T-helper 2 cell treated with Interferon-gamma antibody and Interleukin-4, amounts not matched to agents 100 ng/mL and 5 ng/mL, for 36 hours (primary cell): ENCODE results near the gene TRIOBP. TPM values are rescaled to one million over a fixed set of nuclear protein-coding genes. Genes with fewer than 3 reads are reported as not detected.
"Not testable (repeated sequence)": the region's sequence is repeated elsewhere in the genome, so short reads cannot be mapped to it uniquely, and the experiment has no call there.

ENCODE experiments used
- intact Hi-C: fragments of 100-400 bp; cut with micrococcal nuclease; formaldehyde crosslinking; loops from one replicate; pipeline ENCODE4 v1.15.1; 2023
- total RNA-seq: library from RNA; stranded (reverse); gene quantifications from 2 replicates; pipeline ENCODE4 v1.2.3, GENCODE V29; 2022

TRIOBP gene
- total RNA-seq, 1 donor from 2014 or later = 48.6 TPM

GRCh38 chr22:37690901-37691504 lies 5.8 kb upstream of the TRIOBP start:
- intact Hi-C loops = loop anchor here (10.0 kb wide), 1 partner anchor 54 kb away; no protein-coding TSS in a partner anchor

GRCh38 chr22:37692627-37693285 lies 4.1 kb upstream of the TRIOBP start:
- intact Hi-C loops = loop anchor here (10.0 kb wide), 1 partner anchor 52 kb away; no protein-coding TSS in a partner anchor

DNA sequence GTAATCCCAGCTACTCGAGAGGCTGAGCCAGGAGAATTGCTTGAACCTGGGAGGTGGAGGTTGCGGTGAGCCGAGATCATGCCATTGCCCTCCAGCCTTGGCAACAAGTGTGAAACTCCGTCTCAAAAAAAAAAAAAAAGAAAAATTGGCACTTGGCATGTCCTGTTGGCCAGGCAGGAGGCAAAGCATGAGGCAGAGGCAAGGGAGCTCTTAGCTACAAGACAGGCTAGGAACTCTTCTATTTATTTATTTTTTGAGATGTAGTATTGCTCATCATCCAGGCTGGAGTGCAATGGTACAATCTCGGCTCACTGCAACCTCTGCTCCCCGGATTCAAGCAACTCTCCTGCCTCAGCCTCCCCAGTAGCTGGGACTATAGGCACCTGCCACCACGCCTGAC lies 2.7 kb upstream of the TRIOBP start:
- intact Hi-C loops = loop anchor here (10.0 kb wide), 1 partner anchor 51 kb away; no protein-coding TSS in a partner anchor

DNA sequence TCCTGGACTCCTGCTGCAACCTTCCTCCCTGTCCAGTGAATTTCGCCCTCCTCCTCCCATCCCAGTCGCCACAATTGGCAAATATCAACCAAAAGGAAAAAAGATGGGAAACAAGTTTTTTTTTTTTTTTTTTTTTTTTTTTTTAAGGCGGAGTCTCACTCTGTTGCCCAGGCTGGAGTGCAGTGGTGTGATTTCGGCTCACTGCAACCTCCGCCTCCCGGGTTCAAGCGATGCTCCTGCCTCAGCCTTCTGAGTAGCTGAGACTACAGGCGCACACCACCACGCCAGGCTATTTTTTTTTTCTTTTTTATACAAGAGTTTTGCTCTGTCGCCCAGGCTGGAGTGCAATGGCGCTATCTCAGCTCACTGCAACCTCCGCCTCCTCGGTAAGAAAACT lies 590 bp upstream of the TRIOBP start:
- intact Hi-C loops = loop anchor here (1.0 to 10.0 kb wide), 2 partner anchors 10 to 49 kb away; partner anchors contain the start of gene NOL12

GRCh38 chr22:37697538-37697835 lies 639 bp downstream of the TRIOBP start:
- intact Hi-C loops = loop anchor here (10.0 kb wide), 1 partner anchor 47 kb away; no protein-coding TSS in a partner anchor

- intact Hi-C loops = no loop called here
Observed at GRCh38 chr22:37701141-37701786, 4.4 kb downstream of the TRIOBP start.

- intact Hi-C loops = no loop called here
Observed at GRCh38 chr22:37703906-37704305, 7.1 kb downstream of the TRIOBP start.

GRCh38 chr22:37704645-37705044 lies 7.8 kb downstream of the TRIOBP start:
- intact Hi-C loops = no loop called here

DNA sequence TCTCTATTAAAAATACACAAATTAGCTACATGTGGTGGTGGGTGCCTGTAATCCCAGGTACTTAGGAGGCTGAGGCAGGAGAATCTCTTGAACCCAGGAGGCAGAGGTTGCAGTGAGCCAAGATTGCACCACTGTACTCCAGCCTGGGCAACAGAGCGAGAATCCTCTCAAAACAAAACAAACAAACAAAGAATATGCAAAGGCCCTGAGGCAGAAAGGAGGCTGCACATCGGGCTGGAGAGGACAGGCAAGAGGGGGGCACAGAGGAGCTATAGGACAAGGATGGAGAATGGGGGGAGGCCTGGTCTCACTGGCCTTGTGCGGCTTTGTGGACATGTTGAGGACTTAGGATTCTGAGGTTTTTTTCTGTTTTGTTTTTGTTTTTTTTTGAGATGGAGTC lies 8.4 kb downstream of the TRIOBP start:
- intact Hi-C loops = no loop called here

DNA sequence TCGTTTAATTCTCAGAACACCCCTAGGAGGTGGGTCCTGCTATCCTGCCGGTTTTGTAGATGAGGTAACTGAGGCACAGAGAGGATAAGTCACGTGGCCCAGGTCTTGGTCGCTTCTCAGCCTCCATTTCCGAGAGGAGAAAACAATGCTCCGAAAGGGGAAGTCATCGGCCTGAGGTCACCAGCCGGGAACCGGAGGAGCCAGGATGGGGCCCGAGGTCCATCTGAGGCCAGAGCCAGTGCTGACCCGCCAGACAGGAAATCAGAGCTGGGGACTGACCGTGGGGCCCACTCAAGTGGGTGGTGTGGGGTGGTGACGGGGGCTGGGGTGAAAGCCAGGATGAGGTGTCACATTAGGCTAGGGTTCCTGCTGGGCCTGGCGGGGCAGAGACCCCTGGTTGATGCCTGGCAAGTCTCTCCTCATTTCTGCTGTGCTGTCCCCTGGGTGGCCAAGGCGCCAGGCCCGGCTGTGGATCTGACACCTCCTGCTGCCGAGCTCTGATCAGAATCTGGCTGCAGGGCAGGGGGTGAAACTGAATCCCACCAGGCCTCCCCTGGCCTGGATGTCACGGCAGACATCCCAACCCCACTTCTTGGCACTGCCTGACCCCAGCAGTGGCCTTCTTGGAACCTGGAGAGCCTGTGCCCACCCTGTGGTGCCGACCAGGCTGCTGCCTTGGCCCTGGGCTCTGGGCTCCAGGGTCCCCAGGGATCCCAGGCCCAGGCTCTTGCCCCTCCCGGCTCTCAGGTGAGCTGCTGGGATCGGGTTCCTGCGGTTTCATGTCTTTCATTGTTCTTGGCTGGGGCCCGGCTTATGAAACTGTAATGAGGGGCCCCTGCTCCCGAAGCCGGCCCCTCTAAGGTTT lies 12.0 kb downstream of the TRIOBP start:
- intact Hi-C loops = no loop called here

DNA sequence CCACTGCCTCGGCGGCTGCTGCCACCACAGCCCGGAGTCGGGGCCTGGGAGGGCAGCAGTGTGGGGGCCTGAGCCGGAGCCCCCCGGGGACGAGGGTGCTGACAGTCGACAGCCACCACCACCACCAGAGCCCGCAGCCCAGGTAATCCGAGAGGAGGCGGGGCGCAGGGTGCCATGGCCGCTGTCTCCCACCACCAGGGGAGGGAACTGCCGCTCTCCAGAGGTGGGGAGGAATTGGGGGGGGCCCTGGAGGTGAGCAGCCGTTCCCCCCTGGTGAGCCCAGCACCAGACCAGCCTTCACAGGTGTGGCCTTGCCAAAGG lies 12.6 kb downstream of the TRIOBP start:
- intact Hi-C loops = no loop called here

- intact Hi-C loops = no loop called here
Observed at GRCh38 chr22:37710675-37711074, 13.8 kb downstream of the TRIOBP start.

- intact Hi-C loops = no loop called here
Observed at GRCh38 chr22:37711490-37711889, 14.6 kb downstream of the TRIOBP start.

GRCh38 chr22:37713761-37714160 lies 16.9 kb downstream of the TRIOBP start:
- intact Hi-C loops = no loop called here

DNA sequence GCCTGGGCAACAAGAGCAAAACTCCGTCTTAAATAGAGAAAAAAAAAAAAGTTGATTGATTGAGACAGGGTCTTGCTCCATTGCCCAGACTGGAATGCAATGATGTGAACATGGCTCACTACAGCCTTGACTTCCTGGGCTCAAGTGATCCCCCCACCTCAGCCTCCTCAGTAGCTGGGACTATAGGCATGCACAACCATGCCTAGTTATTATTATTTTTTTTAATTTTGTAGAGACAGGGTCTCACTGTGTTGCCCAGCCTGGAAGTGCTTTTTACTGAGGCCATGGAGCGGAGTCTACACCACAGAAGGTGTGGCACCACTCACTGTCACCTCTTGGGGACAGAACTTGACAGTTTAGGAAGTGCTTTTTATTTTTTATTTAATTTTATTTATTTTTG lies 17.8 kb downstream of the TRIOBP start:
- intact Hi-C loops = no loop called here

DNA sequence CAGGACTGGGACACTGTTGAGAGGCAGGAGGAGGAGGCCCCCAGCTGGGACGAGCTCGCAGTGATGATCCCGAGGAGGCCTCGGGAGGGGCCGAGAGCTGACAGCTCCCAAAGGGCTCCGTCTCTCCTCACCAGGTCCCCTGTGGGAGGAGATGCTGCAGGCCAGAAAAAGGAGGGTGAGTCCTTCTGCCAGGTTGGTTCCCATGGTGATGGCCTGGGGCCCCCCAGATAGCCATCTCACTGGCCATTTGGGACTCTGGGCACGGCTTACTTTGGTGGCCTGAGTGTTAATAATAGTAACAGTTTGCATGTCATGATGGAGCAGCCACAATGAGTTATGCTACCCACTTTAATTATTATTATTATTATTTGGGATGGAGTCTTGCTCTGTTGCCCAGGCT lies 18.9 kb downstream of the TRIOBP start:
- intact Hi-C loops = no loop called here

DNA sequence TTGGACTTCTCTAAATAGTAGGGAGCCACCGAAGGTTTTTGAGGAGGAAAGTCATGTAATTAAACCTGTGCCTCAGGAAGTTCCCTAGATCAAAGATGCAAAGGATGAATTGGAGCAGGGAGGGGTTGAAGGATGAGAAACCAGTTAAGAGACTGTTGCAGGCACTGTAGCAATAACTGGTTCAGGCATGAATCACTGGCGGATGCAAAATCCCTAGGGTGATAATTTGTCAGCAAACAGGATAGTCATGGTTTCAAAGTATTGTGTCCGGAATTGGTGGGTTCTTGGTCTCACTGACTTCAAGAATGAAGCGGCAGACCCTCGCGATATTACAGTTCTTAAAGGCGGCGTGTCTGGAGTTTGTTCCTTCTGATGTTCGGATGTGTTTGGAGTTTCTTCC lies 19.9 kb downstream of the TRIOBP start:
- intact Hi-C loops = no loop called here

GRCh38 chr22:37717235-37717634 lies 20.4 kb downstream of the TRIOBP start:
- intact Hi-C loops = not testable (repeated sequence)

GRCh38 chr22:37717746-37718305 lies 21.0 kb downstream of the TRIOBP start:
- intact Hi-C loops = not testable (repeated sequence)

DNA sequence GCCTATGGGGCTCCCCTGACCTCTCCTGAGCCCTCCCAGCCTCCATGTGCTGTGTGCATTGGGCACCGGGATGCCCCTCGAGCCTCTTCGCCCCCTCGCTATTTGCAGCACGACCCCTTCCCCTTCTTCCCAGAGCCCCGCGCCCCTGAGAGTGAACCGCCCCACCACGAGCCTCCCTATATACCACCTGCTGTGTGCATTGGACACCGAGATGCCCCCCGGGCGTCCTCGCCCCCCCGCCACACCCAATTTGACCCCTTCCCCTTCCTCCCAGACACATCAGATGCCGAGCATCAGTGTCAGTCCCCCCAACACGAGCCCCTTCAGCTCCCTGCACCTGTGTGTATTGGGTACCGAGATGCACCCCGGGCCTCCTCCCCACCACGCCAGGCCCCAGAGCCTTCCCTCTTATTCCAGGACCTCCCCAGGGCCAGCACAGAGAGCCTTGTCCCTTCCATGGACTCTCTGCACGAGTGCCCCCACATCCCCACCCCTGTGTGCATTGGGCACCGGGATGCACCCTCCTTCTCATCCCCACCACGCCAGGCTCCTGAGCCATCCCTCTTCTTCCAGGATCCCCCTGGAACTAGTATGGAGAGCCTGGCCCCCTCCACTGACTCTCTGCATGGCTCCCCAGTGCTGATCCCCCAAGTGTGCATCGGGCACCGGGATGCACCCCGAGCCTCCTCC lies 28.8 kb downstream of the TRIOBP start:
- intact Hi-C loops = loop anchor here (2.0 kb wide), 1 partner anchor 19 kb away; no protein-coding TSS in a partner anchor
